Immature natural killer cell (primary cell): ENCODE measurements around the gene SPPL2A. TPM values are rescaled to one million over a fixed set of nuclear protein-coding genes. Genes with fewer than 3 reads are reported as not detected.
A peak's percentile ranks its signal among the peaks of the same experiment; 100 is the strongest.

Experiments
- DNase-seq, 3 donors: peaks; one replicate each; pipeline ENCODE4 v3.0.0; 2022; ENCODE audit warnings: mixed read lengths in 1 of 3
- H3K27ac Mint-ChIP-seq, 6 donors: one replicate each; pipeline ENCODE4 v1.8.0; 2020; ENCODE audit warnings: mixed read lengths in 6 of 6, mild to moderate bottlenecking in 5 of 6, inconsistent platforms in 4 of 6, moderate library complexity in 3 of 6
- H3K27me3 Mint-ChIP-seq, 3 donors: one replicate each; pipeline ENCODE4 v1.8.0; 2020 to 2021; ENCODE audit warnings: low read depth in 3 of 3, mild to moderate bottlenecking in 3 of 3, mixed read lengths in 3 of 3, moderate library complexity in 3 of 3, inconsistent platforms in 1 of 3
- H3K36me3 Mint-ChIP-seq, 3 donors: one replicate each; pipeline ENCODE4 v1.8.0; 2020; ENCODE audit warnings: mixed read lengths in 3 of 3, inconsistent platforms in 2 of 3, mild to moderate bottlenecking in 2 of 3
- H3K4me1 Mint-ChIP-seq, 2 donors: one replicate each; pipeline ENCODE4 v1.8.0; 2020; ENCODE audit warnings: inconsistent platforms in 2 of 2, mild to moderate bottlenecking in 2 of 2, mixed read lengths in 2 of 2, moderate library complexity in 1 of 2
- H3K4me3 Mint-ChIP-seq, 5 donors: one replicate each; pipeline ENCODE4 v1.8.0; 2020; ENCODE audit warnings: mild to moderate bottlenecking in 5 of 5, mixed read lengths in 5 of 5, inconsistent platforms in 3 of 5, moderate library complexity in 3 of 5
- H3K9me3 Mint-ChIP-seq, 6 donors: one replicate each; pipeline ENCODE4 v1.8.0; 2020; ENCODE audit warnings: mild to moderate bottlenecking in 6 of 6, mixed read lengths in 6 of 6, inconsistent platforms in 4 of 6, moderate library complexity in 3 of 6
- polyA plus RNA-seq, 3 donors: library from polyadenylated mRNA; unstranded; fragments of 300-500 nt; fragmentation: Illumina TruSeq; gene quantifications; one replicate each; pipeline ENCODE4 v1.2.3, GENCODE V29; 2021

SPPL2A gene
- polyA plus RNA-seq, 3 donors from 2014 or later = 127 to 219 (median 148) TPM

GRCh38 chr15:50653156-50653743, 112.3 kb downstream of the SPPL2A start:
- Mint-ChIP-seq H3K36me3 (peaks cover 7 to 24% (median 8%) of the 10 kb centered on the region in 3 donors), H3K9me3 (no peaks in the 10 kb centered on the region), H3K27ac (peak overlapping the region in 5 of 6 donors; percentile 1 to 72 (median 53)), H3K4me3 (no peak overlapping the region), H3K4me1 (no peaks in the 10 kb centered on the region), H3K27me3 (peaks cover 0 to 4% (median 2%) of the 10 kb centered on the region in 3 donors)
- DNase-seq = no peak

DNA sequence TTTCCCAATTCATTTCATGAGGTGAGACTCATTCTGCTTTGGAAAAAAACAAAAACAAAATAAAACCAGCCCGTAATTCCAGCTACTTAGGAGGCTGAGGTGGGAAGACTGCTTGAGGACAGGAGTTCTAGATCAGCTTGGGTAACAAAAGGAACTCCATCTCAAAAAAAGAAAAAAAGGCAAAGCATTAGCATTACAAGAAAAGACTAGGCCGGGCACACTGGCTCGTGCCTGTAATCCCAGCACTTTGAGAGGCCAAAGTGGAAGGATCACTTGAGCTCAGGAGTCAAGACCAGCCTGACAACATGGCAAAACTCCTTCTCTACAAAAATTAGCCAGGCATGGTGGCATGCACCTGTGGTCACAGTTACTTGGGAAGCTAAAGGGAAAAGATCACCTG, 112.8 kb downstream of the SPPL2A start:
- no peaks in the 10 kb centered on the region for H3K9me3 Mint-ChIP-seq
- H3K4me3 Mint-ChIP-seq = no peak overlapping the region
- H3K4me1 Mint-ChIP-seq = no peaks in the 10 kb centered on the region
- peak overlapping the region in 4 of 6 donors; percentile 22 to 80 (median 32) for H3K27ac Mint-ChIP-seq
- peaks cover 0 to 2% (median 0%) of the 10 kb centered on the region in 3 donors for H3K27me3 Mint-ChIP-seq
- DNase-seq = no peak
- H3K36me3 Mint-ChIP-seq = peaks cover 7 to 23% (median 8%) of the 10 kb centered on the region in 3 donors

Other genes starting within 250 kb of the SPPL2A start
- gene USP50, start 219.0 kb downstream of the SPPL2A start, polyA plus RNA-seq = not detected
- gene TRPM7, start 78.9 kb downstream of the SPPL2A start, polyA plus RNA-seq = 10 to 100 TPM; 12.0 to 17.8 (median 12.1) TPM
- gene AP4E1, start 143.0 kb upstream of the SPPL2A start, polyA plus RNA-seq = 1 to 10 TPM; 2.3 to 7.0 (median 3.2) TPM